Measurements from ENCODE around the gene ARMC2. TPM values are rescaled to one million over a fixed set of nuclear protein-coding genes. Genes with fewer than 3 reads are reported as not detected.

ARMC2 gene
- total RNA-seq, 2 experiments from 2014 or later: 5.3 to 7.4 TPM

DNA sequence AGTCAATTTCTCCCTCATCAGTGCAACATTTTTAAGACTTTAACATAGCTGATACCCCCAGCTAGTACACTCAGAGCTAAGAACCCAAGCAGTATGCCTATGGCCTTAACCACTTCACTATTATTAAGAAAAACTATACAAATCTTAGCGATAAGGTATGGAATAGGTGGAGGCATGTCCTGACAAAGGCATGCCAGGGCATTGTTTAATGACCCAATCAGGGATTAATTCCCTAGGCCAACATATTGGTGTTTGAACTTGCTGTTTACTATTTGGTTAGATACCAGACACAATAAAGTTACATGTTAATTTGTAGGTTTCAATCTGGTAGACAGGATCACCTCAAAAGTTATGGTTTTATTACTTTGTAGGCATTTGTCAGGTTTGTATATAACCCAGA lies 93.1 kb downstream of the ARMC2 start:
- ChIA-PET POLR2A (no interaction called here), CTCF (no interaction called here)

DNA sequence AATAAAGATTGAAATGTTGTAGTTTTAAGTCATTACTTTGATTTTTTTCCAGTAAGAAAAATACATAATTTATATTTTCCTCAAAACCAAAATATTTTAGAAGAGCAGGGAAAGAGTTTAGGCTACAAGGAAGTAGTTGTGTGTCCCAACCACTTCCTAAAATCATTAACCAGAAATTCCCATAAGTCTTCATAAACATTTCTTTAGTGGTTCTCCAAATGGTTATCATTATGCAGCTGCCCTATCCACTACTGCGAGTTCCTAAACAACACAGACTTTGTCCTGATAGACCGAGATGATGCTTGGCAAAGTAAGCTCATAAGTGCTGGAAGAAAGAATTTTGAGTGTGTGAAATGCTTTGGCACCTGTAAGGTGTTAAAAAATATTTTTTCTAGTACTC lies 93.6 kb downstream of the ARMC2 start:
- ChIA-PET CTCF (no interaction called here), POLR2A (no interaction called here)

DNA sequence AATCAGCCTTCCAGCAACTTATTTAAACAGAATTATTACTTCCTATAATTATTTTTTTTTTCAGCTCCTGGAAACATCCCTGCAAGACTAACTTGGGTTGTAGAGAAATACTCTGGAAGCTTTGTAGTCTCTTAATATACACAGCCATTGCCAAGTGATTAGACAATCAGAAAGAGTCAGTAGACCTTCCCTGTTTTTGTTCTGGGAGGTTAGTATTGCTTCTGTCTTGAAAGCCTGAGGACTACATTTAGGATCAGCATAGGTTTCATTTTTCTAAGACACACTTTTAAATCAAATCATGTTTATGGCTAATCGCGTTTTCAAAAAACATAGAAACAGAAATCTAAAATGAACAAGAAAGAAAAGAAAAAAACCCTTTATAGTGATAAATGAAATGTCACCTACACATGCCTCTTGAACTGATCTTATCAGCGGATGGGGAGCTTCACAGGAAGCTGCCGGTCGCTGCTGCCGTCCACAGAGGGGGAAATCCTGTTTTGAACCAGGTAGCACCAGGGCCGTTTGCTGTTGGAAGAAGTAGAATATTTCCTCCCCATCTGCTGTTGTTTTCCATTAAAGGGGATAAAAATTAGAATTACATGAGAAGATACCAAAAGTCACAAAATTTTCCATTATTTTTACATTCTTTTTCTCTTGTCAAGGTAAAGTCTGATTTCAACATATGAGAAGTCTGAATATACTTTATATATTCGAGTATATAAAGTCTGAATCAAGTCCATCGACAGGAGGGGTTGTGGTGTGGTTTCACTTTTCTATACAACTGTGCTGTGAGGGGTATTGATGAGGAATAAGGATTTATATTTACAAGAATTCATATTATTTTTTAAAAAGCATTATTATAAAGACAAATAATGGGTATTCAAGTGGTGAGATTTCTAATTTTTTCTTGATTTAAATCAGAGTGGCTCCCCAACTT lies 94.6 kb downstream of the ARMC2 start:
- CTCF ChIA-PET: no interaction called here
- POLR2A ChIA-PET: interaction anchor here (1.0 kb wide), 1 partner anchor 21 kb away, joined by 3 read pairs; no protein-coding TSS in a partner anchor

DNA sequence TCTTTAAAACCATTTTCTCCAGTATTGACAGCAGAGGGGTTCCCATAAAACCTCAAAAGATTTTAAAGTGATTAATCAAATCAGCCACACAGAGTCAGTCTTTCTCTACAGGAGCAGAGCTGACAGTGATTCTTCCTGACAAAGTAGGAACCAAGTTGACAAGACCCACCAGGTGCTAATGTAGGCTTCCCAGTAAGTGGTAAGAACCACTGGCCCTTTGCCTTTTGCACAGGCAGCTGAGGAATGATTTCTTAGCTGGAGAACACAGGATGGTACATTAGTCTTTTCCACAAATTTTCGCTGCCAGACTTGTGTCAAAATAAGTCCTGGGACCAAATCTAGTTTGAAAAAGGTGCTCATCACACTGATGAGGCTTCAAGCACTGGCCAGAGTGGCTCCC lies 95.8 kb downstream of the ARMC2 start:
- POLR2A ChIA-PET: no interaction called here
- CTCF ChIA-PET: no interaction called here

DNA sequence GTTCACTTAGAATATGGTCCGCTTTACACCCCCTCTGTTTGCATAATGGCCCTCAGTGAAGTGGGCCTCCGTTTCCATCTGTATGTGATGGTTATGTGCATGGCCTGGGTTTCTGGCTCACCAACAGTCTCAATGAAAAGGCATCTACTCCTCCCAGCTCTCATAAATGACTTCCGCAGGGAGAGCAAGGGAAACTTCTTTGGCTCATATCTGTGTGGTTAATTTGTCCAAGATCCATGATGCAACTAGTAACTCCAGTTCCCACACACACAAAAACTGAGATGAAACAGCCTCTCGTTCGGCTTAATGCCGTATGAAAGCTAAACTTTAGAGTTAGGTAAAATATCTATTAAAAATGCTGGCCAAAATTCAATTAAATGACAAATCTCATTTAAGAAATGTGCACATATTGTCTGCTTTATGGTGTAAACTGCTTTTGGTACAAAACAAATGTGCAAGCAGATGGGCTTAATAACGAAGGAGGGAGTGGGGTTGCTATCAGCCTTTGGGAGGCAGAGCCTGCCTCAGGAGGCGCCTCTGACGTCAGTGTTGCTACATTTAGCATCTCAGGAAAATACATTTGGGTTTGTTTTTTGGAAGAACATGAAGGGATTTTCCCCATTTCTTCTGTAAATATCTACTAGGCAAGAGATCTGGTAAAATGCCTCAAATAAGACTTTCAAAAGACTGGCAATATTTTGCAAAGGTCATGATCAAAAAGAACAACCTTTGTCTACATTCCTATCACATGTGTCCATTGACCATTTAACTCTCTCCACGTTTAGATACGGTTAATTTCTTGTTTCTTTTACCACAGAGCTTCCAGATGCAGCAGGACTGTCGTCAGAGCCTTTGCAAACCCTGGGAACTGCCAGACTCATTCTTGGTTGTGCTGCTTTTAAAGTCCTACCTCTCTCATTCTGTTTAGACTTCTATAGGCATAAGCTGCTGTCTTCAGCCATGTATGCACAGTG lies 96.8 kb downstream of the ARMC2 start:
- CTCF ChIA-PET: interaction anchor here (0.8 to 1.5 kb wide), 3 partner anchors 11 to 130 kb away, joined by 3 read pairs; no protein-coding TSS in a partner anchor
- POLR2A ChIA-PET: no interaction called here

DNA sequence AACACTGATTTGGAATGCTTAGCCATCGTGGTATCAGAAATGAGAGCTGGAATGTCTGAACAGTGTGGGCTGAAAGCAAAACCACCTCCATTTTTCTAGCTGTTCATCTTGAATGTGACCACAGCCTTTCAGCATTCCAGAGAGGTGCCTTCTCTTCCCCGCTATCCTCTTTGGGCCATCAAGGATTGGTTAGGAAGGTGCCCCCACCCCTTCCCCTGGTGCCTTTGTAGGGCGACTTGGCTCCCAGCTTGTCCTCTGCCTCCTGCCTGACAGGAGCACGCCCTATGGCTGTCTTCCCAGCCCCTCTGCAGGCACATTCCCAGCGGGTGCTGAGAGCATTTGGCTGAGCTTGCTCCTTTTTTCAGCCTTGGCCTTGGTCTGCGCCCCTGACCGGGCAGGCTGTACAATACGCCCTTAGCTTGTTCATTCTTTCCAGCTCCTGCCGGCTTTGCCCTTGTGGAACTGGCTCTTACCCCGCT lies 97.5 kb downstream of the ARMC2 start:
- CTCF ChIA-PET: interaction anchor here (0.8 to 1.5 kb wide), 3 partner anchors 10 to 129 kb away, joined by 3 read pairs; no protein-coding TSS in a partner anchor
- POLR2A ChIA-PET: no interaction called here

DNA sequence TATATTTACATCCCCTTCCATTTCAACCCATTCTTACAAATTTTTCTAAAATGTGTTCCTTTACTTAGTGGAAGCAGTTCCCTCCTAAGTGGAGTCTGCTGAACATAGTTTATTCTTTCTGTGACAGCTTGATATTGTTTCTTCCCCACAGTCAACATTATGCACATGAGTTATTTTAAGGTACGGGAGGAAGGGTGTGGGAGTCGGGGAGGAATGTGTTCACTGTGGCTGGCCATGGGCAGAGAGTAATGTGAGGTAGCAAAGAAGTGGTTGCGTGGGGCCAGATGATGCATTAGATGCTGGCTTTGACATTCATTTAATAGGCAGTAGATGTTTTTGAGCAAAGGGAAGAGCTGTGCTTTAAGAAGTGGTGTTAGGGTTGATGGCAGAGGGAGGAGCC lies 98.5 kb downstream of the ARMC2 start:
- POLR2A ChIA-PET: interaction anchor here (0.6 kb wide), 1 partner anchor 125 kb away, joined by 3 read pairs; no protein-coding TSS in a partner anchor
- CTCF ChIA-PET: no interaction called here

DNA sequence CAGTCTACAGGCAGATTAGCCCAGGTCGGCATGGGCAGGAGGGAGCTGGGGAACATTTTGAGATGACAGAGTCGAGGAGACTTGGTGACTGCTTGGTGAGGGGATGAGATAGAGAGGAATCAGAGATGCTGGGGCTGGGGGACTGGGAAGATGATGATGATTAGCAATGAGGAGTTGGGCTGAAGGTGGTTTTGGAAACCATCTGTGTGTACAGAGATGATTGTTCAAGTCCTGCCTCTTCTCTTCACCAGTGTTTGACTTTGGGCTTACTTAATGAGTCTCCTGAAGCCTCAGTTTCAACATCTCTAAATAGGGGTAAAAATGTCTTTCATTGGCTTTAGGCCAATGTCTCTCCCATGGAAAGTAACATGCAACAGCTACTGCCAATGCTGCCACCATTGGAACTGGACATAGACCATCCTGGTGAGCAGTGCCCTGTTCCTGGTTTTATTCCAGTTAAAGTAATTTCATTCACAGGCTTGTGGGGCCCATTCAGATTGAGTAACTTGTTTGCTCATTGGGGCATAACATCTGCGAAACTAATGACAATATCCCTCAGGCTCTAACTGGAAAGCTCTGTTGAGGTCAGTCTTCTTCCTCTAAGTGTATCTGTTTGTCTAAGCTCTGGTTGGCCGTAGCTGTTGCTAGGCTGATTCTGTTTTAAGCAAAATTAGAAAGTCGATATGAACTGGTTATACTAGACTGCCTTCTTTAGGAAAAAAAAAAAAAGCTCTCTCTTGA lies 99.1 kb downstream of the ARMC2 start:
- ChIA-PET POLR2A (no interaction called here), CTCF (no interaction called here)

DNA sequence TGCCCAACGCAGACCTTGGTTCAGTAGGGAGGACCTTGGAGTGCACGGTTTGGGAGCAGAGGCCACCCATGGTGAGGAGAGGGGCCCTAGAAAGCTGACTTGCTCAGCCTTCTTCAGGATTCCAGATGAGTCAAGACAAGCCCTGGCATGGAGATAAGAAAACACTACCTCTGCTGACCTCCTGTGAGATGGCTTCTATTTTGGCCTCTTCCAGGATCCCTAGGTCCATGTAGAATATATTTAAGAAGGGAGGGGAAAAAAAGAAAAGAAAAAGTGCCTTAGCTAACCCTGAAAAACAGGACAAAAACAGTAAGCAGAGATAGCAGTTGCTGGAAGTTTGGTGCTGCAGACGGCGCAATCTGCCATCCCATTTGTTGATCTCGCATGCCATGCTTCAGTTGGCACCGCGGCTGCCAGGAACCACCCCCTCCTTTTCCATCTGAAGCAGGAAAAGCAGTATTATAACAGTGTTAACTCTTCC lies 100.0 kb downstream of the ARMC2 start:
- ChIA-PET POLR2A (no interaction called here), CTCF (no interaction called here)

DNA sequence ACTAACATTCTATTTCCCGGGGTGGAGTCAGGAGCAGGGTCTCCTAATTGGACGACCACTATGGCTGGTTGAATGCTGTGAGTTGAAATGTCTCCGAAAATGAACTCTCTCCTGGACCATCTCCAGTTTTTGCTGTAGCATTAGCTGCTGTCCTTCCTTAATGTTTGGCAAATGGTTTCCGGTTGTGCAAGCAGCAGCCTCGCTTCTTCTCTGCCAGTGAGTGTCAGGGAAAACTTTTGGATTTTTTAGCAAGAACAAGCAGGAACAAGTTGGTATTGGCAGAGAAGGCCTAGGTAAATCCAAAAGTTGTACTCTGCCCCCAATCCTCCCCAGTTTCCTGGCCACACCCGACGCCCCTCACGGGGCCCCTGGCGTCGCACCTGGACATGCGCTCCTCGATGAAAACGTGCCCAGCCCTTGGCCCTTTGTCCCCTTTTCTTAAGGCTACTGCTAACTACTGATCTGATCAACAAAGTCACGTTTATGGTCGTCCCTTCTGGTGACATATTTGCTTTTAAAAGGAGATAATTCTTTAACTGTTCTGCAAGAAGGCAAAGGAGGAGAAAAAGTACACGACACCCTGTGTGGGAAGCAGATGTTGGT lies 103.2 kb downstream of the ARMC2 start:
- ChIA-PET CTCF (no interaction called here), POLR2A (no interaction called here)

DNA sequence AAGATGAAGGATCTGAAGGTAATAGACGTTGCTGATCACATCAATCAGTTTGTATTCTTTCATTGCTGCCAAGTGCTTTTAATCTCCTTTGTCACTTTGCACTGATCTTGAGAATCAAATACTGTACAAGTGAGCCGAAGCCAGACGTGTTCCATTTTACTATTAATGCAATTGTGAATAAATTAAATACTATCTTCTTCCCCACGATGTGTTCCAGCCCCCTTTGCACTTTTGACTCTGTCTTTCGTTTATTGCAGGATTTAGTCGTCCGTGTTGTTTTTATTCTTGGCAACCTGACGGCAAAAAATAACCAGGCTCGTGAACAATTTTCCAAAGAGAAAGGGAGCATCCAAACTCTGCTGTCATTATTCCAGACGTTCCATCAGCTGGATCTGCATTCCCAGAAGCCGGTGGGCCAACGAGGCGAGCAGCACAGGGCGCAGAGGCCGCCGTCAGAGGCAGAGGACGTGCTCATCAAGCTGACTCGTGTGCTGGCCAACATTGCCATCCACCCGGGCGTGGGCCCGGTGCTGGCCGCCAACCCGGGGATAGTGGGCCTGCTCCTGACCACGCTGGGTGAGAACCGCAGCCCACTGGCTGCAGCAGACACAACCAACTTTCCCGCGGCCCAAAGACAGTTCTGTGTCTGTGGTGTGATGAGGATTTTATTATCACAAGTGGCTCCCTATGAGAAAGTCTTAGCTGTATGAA lies 104.7 kb downstream of the ARMC2 start:
- CTCF ChIA-PET: no interaction called here
- POLR2A ChIA-PET: no interaction called here

DNA sequence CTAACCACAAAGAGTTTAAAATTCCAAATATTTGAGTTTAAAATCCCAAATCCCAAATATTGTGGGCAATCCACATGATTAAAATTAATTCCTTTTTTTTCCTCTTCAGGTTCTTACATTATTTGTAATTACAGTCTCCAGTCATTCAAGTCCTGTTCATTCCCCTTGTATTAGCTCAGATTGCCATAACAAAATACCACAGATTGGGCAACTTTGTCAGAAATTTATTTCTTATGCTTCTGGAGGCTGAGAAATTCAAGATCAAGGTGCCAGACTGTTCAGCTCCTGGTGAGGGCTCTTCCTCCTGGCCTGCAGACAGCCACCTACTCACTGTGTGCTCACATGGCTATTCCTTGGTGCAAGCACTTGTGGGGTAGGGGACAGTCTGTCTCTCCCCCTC lies 105.5 kb downstream of the ARMC2 start:
- ChIA-PET CTCF (no interaction called here), POLR2A (no interaction called here)

DNA sequence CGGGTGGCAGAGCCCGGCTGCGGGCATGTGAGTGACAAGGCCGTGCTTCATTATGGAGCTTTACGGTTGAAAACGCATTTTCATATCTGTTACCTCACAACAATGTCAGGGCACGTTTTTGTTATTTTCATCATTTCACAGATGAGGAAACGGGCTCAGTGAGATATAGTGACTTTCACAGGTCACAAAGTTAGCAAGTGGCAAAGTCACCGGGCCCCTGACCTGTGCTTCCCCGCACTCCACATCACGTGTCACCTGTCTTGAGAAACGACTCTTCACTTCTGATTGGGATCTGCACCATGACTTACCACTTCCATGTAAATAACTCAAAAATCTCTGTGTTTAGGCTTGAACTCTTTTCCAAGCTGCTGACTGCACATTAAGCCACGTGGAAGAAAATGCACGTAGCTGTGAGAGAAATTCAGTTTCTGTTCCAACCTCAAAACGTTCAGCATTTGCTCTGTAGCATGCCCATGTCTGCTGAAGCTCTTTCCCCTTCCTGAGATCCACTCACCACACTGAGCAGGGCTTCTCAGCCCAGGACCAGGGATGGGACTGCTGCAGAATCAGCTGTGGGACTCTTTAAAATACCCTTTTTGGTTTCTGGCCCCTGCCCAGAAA lies 107.2 kb downstream of the ARMC2 start:
- CTCF ChIA-PET: interaction anchor here (1.2 to 1.3 kb wide), 2 partner anchors 10 to 33 kb away, joined by 3 to 4 read pairs; no protein-coding TSS in a partner anchor
- POLR2A ChIA-PET: no interaction called here

DNA sequence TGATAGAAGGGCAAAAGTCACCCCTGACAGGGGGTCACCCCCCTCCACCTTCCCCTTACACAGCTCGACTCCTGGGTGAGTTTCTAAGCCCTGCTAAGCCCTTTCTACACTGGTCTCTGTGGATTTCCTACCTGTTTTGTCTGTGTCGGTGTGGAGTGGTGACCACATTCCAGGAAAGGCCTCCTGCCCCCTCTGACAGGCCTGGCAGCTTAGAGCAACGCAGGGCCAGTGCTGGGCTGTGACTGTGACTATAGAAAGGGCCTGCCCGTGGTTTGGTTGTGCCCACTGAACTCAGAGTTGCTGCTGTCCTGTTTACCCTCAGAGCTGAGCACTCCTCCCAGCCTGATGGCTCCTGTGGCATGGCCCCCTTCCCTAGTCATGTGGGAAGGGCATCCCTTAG lies 109.0 kb downstream of the ARMC2 start:
- CTCF ChIA-PET: no interaction called here
- POLR2A ChIA-PET: no interaction called here

DNA sequence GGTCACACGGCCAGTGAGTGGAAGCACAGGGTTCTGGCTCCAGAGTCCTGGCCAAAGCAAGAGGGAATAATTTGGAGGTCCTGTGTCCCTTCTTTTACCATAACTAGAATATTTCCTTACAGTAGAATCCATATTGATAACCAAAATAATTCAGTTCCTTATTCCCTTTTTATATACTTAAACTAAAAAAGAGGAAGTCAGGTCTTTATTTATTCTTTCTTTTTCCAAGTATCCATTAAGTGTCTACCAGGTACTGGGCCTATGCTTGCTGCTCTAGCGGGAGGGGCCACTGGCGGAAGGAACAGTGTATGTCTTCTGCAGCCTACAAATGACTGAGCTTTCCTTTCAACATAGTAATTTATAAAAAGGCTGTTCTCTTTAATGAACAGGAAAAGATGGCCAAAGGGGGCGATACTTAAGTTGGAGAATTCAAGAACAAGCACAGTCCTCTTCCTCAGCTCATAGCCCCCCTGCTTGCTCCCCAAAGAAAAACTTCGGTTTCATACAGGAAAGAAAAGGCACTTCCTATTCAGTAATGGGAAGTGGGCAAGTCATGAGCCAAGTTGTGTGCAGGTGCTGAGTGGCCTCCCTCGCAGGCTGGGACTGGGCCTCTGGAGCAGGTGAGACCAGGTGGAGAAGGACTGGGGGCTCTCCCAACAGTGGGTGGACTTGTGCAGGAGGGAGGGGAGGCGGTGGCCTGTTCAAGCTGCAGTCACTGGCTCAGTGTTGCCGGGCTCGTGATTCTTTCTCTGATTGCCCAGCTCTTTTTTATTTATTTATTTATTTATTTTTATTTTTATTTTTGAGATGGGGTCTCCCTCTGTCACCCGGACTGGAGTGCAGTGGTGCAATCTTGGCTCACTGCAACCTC lies 110.9 kb downstream of the ARMC2 start:
- POLR2A ChIA-PET: no interaction called here
- CTCF ChIA-PET: interaction anchor here (1.5 kb wide), 1 partner anchor 9 kb away, joined by 4 read pairs; no protein-coding TSS in a partner anchor

DNA sequence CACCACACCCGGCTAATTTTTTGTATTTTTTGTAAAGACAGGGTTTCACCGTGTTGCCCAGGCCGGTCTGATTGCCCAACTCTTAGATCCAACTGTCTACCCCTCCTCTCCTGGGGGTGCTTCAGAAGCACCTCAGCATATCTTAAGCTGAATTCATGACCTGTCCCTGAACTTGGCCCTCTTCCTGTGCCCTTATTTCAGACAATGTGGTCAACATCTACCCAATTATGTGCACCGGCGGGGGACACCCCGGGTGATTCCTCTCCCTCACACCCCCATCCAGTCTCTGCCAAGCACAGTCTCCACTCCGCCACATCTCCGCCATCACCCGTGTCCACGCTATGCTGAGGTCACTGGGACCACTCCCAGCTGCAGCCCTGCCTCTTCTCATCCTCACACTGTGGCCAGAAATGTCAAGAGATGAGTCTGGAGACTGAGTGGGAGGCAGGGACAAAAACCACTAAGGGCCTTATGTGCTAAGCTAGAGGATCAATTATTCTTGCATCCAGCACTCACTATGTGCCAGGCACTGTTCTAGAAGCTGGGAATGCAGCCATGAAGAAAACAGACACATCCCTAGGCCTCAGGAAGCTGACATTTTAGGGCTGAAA lies 111.9 kb downstream of the ARMC2 start:
- POLR2A ChIA-PET: no interaction called here
- CTCF ChIA-PET: interaction anchor here (1.5 kb wide), 1 partner anchor 8 kb away, joined by 4 read pairs; no protein-coding TSS in a partner anchor

DNA sequence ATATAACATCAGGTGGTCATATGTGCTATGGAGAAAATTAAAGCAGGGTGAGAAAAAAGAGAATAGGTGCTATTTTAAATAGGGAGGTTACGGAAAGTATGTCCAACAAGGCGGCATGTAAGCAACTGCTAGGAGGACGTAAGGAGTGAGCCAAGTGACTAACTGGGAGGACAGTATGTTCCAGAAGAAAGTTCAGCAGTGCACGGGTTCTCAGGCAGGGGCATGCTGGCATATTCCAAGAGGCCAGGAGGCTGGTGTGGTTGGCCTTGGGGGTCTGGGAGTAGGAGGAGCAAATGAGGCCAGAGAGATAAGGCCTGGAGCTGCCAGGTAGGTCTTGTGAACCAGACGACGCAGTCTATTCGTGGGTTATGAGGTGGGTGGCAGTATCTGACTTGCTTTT lies 112.4 kb downstream of the ARMC2 start:
- ChIA-PET CTCF (no interaction called here), POLR2A (no interaction called here)

Measured in activated CD8-positive, alpha-beta memory T cell treated with anti-CD3 and anti-CD28 coated beads for 36 hours (primary cell).